Esophagus muscularis mucosa (tissue), 4 donors: ENCODE data around the gene NTRK3.

Experiments used
- CTCF ChIP-seq, 3 experiments: fragments of 200-600 bp in 2 of 3; fragments of 450-650 bp in 1 of 3; sonication (generic) in 2 of 3; IDR thresholded peaks; one replicate each; pipeline ENCODE4 v1.5.1; 2017 to 2019; ENCODE audit warnings: antibody characterized with exemption in 3 of 3, mild to moderate bottlenecking in 2 of 3, moderate library complexity in 1 of 3
- EP300 ChIP-seq: sonication (generic); formaldehyde crosslinking; IDR thresholded peaks from one replicate; pipeline ENCODE4 v1.6.1; 2017; ENCODE audit warnings: antibody characterized with exemption
- POLR2A ChIP-seq: fragments of 450-650 bp; IDR thresholded peaks from one replicate; pipeline ENCODE4 v1.6.1; 2017; ENCODE audit warnings: antibody characterized with exemption, moderate library complexity, mild to moderate bottlenecking, low read depth
- POLR2AphosphoS5 ChIP-seq, 2 donors: sonication (generic); formaldehyde crosslinking; IDR thresholded peaks; one replicate each; pipeline ENCODE4 v1.6.1; 2017; ENCODE audit warnings: antibody characterized with exemption in 2 of 2

GRCh38 chr15:88011533-88011932 is 245.0 kb downstream of the NTRK3 start:
- TF ChIP-seq POLR2A (no peak), EP300 (no peak), CTCF (IDR thresholded peaks at IDR 0.05) (no peak), POLR2AphosphoS5 (IDR thresholded peaks at IDR 0.05) (no peak)
